ENCODE data around the gene CD300H.

CD300H gene

GRCh38 chr17:74543891-74544760 lies 23.2 kb downstream of the CD300H start:
- TF ChIP-seq CTCF (IDR thresholded peaks at IDR 0.05; ENCODE audit: low read depth, low read length, missing control alignments), result no peak
- DNase-seq (ENCODE audit: low read depth), result no peak
- H3K4me3 ChIP-seq (ENCODE audit: low read depth, low read length), result no peak overlapping the region

- TF ChIP-seq CTCF (IDR thresholded peaks at IDR 0.05; ENCODE audit: low read depth, low read length, missing control alignments), result no peak
- no peak for DNase-seq (ENCODE audit: low read depth)
- H3K4me3 ChIP-seq (ENCODE audit: low read depth, low read length), result no peak overlapping the region
Observed at GRCh38 chr17:74543406-74543805, 23.9 kb downstream of the CD300H start.

GRCh38 chr17:74542727-74543383 lies 24.5 kb downstream of the CD300H start:
- H3K4me3 ChIP-seq (ENCODE audit: low read depth, low read length), result no peak overlapping the region
- no peak for TF ChIP-seq CTCF (IDR thresholded peaks at IDR 0.05; ENCODE audit: low read depth, low read length, missing control alignments)
- no peak for DNase-seq (ENCODE audit: low read depth)

- no peak overlapping the region for H3K4me3 ChIP-seq (ENCODE audit: low read depth, low read length)
- TF ChIP-seq CTCF (IDR thresholded peaks at IDR 0.05; ENCODE audit: low read depth, low read length, missing control alignments), result no peak
- DNase-seq (ENCODE audit: low read depth), result no peak
Observed at GRCh38 chr17:74542166-74542565, 25.1 kb downstream of the CD300H start.

GRCh38 chr17:74541176-74542111 lies 25.9 kb downstream of the CD300H start:
- no peak overlapping the region for H3K4me3 ChIP-seq (ENCODE audit: low read depth, low read length)
- no peak for DNase-seq (ENCODE audit: low read depth)
- TF ChIP-seq CTCF (IDR thresholded peaks at IDR 0.05; ENCODE audit: low read depth, low read length, missing control alignments), result no peak

- no peak for DNase-seq (ENCODE audit: low read depth)
- H3K4me3 ChIP-seq (ENCODE audit: low read depth, low read length), result no peak overlapping the region
- TF ChIP-seq CTCF (IDR thresholded peaks at IDR 0.05; ENCODE audit: low read depth, low read length, missing control alignments), result no peak
Observed at GRCh38 chr17:74539281-74539820, 28.0 kb downstream of the CD300H start.
